ENCODE data around the gene SPINT4. TPM values are rescaled to one million over a fixed set of nuclear protein-coding genes. Genes with fewer than 3 reads are reported as not detected.

SPINT4 gene
- total RNA-seq, 1 experiment from 2014 or later, result not detected

- Histone ChIP-seq H3K27me3 (replicated peaks; ENCODE audit: control insufficient read depth, insufficient read depth, low read length) (0 out of 2 replicates have a peak, but pooled peaks cover 2% of the 10 kb centered on the region), H3K9me3 (no peaks in the 10 kb centered on the region), H3K4me3 (ENCODE audit: low read depth, low read length) (no peak overlapping the region), H3K4me1 (peaks cover 11% of the 10 kb centered on the region), H3K36me3 (ENCODE audit: control insufficient read depth, insufficient read depth, low read length) (no peaks in the 10 kb centered on the region)
- no peaks in the 10 kb centered on the region for H3K9me3 Mint-ChIP-seq (ENCODE audit: unreplicated experiment)
- H3K27me3 Mint-ChIP-seq (ENCODE audit: insufficient read depth, unreplicated experiment), result peaks cover 4% of the 10 kb centered on the region
- intact Hi-C loops (cut with micrococcal nuclease; ENCODE audit: unreplicated experiment), result loop anchor here (1.0 to 2.0 kb wide), 8 partner anchors 142 to 452 kb away; partner anchors contain the start of genes SYS1 and WFDC10A
- CTCF ChIA-PET, result interaction anchor here (0.5 to 3.2 kb wide), 109 partner anchors 9 to 1871 kb away, joined by 3 to 112 read pairs (median 5); partner anchors contain the start of genes CTSA, DNTTIP1, ELMO2 and EPPIN
- no TSS peak for BruUV-seq (replicated peaks)
- no peaks in the 10 kb centered on the region for H3K36me3 Mint-ChIP-seq (ENCODE audit: insufficient read depth, unreplicated experiment)
- H3K27ac Mint-ChIP-seq (ENCODE audit: unreplicated experiment), result peak overlapping the region; percentile 0
- POLR2A ChIA-PET, result interaction anchor here (0.5 to 1.2 kb wide), 5 partner anchors 9 to 452 kb away, joined by 3 to 7 read pairs (median 4); partner anchors contain the start of genes SYS1 and WFDC10A
- no peak overlapping the region for H3K4me3 Mint-ChIP-seq (ENCODE audit: unreplicated experiment)
- DNase-seq, result peak; percentile 92 to 96
- TF ChIP-seq CTCF (IDR thresholded peaks at IDR 0.05; ENCODE audit: insufficient read depth in 1 of 2, low read depth in 1 of 2, low read length in 1 of 2, severe bottlenecking in 1 of 2, unreplicated experiment in 1 of 2), result peak; percentile 99 to 100
- H3K4me1 Mint-ChIP-seq (ENCODE audit: low read depth, unreplicated experiment), result peaks cover 10% of the 10 kb centered on the region
Observed at GRCh38 chr20:45771182-45771759, 49.1 kb downstream of the SPINT4 start.

- ChIA-PET POLR2A (no interaction called here), CTCF (interaction anchor here (2.0 kb wide), 1 partner anchor 227 kb away, joined by 33 read pairs; no protein-coding TSS in a partner anchor)
- H3K9me3 Mint-ChIP-seq (ENCODE audit: unreplicated experiment), result no peaks in the 10 kb centered on the region
- Histone ChIP-seq H3K4me1 (peaks cover 11% of the 10 kb centered on the region), H3K27me3 (replicated peaks; ENCODE audit: control insufficient read depth, insufficient read depth, low read length) (0 out of 2 replicates have a peak, but pooled peaks cover 2% of the 10 kb centered on the region), H3K9me3 (no peaks in the 10 kb centered on the region), H3K4me3 (ENCODE audit: low read depth, low read length) (no peak overlapping the region), H3K36me3 (ENCODE audit: control insufficient read depth, insufficient read depth, low read length) (no peaks in the 10 kb centered on the region)
- intact Hi-C loops (cut with micrococcal nuclease; ENCODE audit: unreplicated experiment), result no loop called here
- no peak overlapping the region for H3K4me3 Mint-ChIP-seq (ENCODE audit: unreplicated experiment)
- no peaks in the 10 kb centered on the region for H3K36me3 Mint-ChIP-seq (ENCODE audit: insufficient read depth, unreplicated experiment)
- peaks cover 3% of the 10 kb centered on the region for H3K27me3 Mint-ChIP-seq (ENCODE audit: insufficient read depth, unreplicated experiment)
- H3K4me1 Mint-ChIP-seq (ENCODE audit: low read depth, unreplicated experiment), result peaks cover 10% of the 10 kb centered on the region
- H3K27ac Mint-ChIP-seq (ENCODE audit: unreplicated experiment), result no peak overlapping the region
- no TSS peak for BruUV-seq (replicated peaks)
- DNase-seq, result peak in 1 of 2 experiments; percentile 22
- no peak for TF ChIP-seq CTCF (IDR thresholded peaks at IDR 0.05; ENCODE audit: insufficient read depth in 1 of 2, low read depth in 1 of 2, low read length in 1 of 2, severe bottlenecking in 1 of 2, unreplicated experiment in 1 of 2)
Observed at GRCh38 chr20:45772693-45773092, 50.5 kb downstream of the SPINT4 start.

GRCh38 chr20:45774945-45775344 is 52.8 kb downstream of the SPINT4 start:
- no peak for TF ChIP-seq CTCF (IDR thresholded peaks at IDR 0.05; ENCODE audit: insufficient read depth in 1 of 2, low read depth in 1 of 2, low read length in 1 of 2, severe bottlenecking in 1 of 2, unreplicated experiment in 1 of 2)
- H3K27me3 Mint-ChIP-seq (ENCODE audit: insufficient read depth, unreplicated experiment), result peaks cover 3% of the 10 kb centered on the region
- H3K36me3 ChIP-seq (ENCODE audit: control insufficient read depth, insufficient read depth, low read length), result no peaks in the 10 kb centered on the region
- DNase-seq, result peak in 1 of 2 experiments; percentile 26
- H3K36me3 Mint-ChIP-seq (ENCODE audit: insufficient read depth, unreplicated experiment), result no peaks in the 10 kb centered on the region
- peaks cover 10% of the 10 kb centered on the region for H3K4me1 Mint-ChIP-seq (ENCODE audit: low read depth, unreplicated experiment)
- no peaks in the 10 kb centered on the region for H3K9me3 ChIP-seq
- no peaks in the 10 kb centered on the region for H3K9me3 Mint-ChIP-seq (ENCODE audit: unreplicated experiment)
- H3K4me3 Mint-ChIP-seq (ENCODE audit: unreplicated experiment), result no peak overlapping the region
- ChIA-PET CTCF (interaction anchor here (0.6 kb wide), 1 partner anchor 211 kb away, joined by 5 read pairs; no protein-coding TSS in a partner anchor), POLR2A (no interaction called here)
- intact Hi-C loops (cut with micrococcal nuclease; ENCODE audit: unreplicated experiment), result no loop called here
- BruUV-seq (replicated peaks), result no TSS peak
- no peak overlapping the region for H3K4me3 ChIP-seq (ENCODE audit: low read depth, low read length)
- no peak overlapping the region for H3K27ac Mint-ChIP-seq (ENCODE audit: unreplicated experiment)
- H3K4me1 ChIP-seq, result peaks cover 11% of the 10 kb centered on the region
- H3K27me3 ChIP-seq (replicated peaks; ENCODE audit: control insufficient read depth, insufficient read depth, low read length), result 0 out of 2 replicates have a peak, but pooled peaks cover 2% of the 10 kb centered on the region
